SU-DHL-6 (cell line): ENCODE data around the gene ADIPOR1.
"Not testable (repeated sequence)": the region's sequence is repeated elsewhere in the genome, so short reads cannot be mapped to it uniquely, and the experiment has no call there.

Experiments
- H2AFZ ChIP-seq: fragments of 200-600 bp; sonication (generic); 2 replicates; pipeline ENCODE4 v1.6.1; 2014; ENCODE audit warnings: low read depth, mild to moderate bottlenecking, moderate library complexity, mixed read lengths, antibody characterized with exemption, low read length; ENCODE audit not compliant: severe bottlenecking
- H3F3A ChIP-seq: fragments of 200-600 bp; shearing (Covaris generic); 2 replicates; pipeline ENCODE4 v1.6.0; 2016; ENCODE audit warnings: antibody characterized with exemption, mild to moderate bottlenecking; ENCODE audit not compliant: insufficient read depth
- H3K27ac ChIP-seq: fragments of 200-600 bp; sonication (generic); 2 replicates; pipeline ENCODE4 v1.5.1; 2016; ENCODE audit warnings: low read depth, mild to moderate bottlenecking, low read length, moderate library complexity, mixed read lengths
- H3K27me3 ChIP-seq: fragments of 200-600 bp; sonication (generic), shearing (Covaris generic); 2 replicates; pipeline ENCODE4 v1.6.0; 2014; ENCODE audit warnings: mild to moderate bottlenecking, low read length
- H3K36me3 ChIP-seq: fragments of 200-600 bp; sonication (generic); 2 replicates; pipeline ENCODE4 v1.6.1; 2014; ENCODE audit warnings: mild to moderate bottlenecking, low read length, mixed read lengths
- H3K4me2 ChIP-seq: fragments of 300-600, 200-600 bp; shearing (Covaris generic), sonication (generic); 2 replicates; pipeline ENCODE4 v1.6.0; 2014; ENCODE audit warnings: low read length, low read depth, mild to moderate bottlenecking; ENCODE audit not compliant: poor library complexity, severe bottlenecking
- H3K4me3 ChIP-seq: fragments of 200-600 bp; sonication (generic); 2 replicates; pipeline ENCODE4 v1.5.1; 2014; ENCODE audit warnings: antibody characterized with exemption, low read length, mild to moderate bottlenecking, mixed read lengths; ENCODE audit not compliant: insufficient read depth, poor library complexity, severe bottlenecking
- H3K79me2 ChIP-seq: fragments of 200-600 bp; sonication (generic); 2 replicates; pipeline ENCODE4 v1.6.1; 2014; ENCODE audit warnings: mild to moderate bottlenecking, low read length, moderate library complexity; ENCODE audit not compliant: insufficient read depth
- H3K9ac ChIP-seq: fragments of 200-600 bp; sonication (generic); 2 replicates; pipeline ENCODE4 v1.7.0; 2014; ENCODE audit warnings: mild to moderate bottlenecking, low read length
- H3K9me2 ChIP-seq: fragments of 200-600 bp; sonication (generic); replicated peaks from 2 replicates; pipeline ENCODE4 v1.6.1; 2014; ENCODE audit warnings: low read length; ENCODE audit not compliant: insufficient read depth
- H3K9me3 ChIP-seq: fragments of 200-600 bp; sonication (generic); 2 replicates; pipeline ENCODE4 v1.6.1; 2014; ENCODE audit warnings: low read length, mixed read lengths; ENCODE audit not compliant: insufficient read depth
- H4K20me1 ChIP-seq: fragments of 200-600 bp; sonication (generic); 2 replicates; pipeline ENCODE4 v1.6.1; 2014; ENCODE audit warnings: low read depth, mild to moderate bottlenecking, antibody characterized with exemption, low read length, moderate library complexity, mixed read lengths
- CTCF ChIP-seq: fragments of 200-600 bp; sonication (generic); IDR thresholded peaks from one replicate; pipeline ENCODE4 v1.5.1; 2017; ENCODE audit warnings: antibody characterized with exemption, mild to moderate bottlenecking, low read length, moderate library complexity; ENCODE audit not compliant: insufficient read depth, poor library complexity, severe bottlenecking
- EZH2phosphoT487 ChIP-seq: fragments of 200-600 bp; sonication (generic), shearing (Covaris generic); conservative IDR thresholded peaks from 2 replicates; pipeline ENCODE4 v1.6.1; 2018; ENCODE audit warnings: mild to moderate bottlenecking, antibody characterized with exemption, low read length, moderate library complexity, mixed read lengths

The ADIPOR1 gene

GRCh38 chr1:202957733-202958543 is at the start of gene ADIPOR1:
TSS of gene ADIPOR1 (minus strand) at chr1:202958312. CDS start at chr1:202951070, 7,242 bp downstream.
- no peaks in the 10 kb centered on the region for H4K20me1 ChIP-seq
- H3K9me2 ChIP-seq: no peaks in the 10 kb centered on the region
- H3K4me2 ChIP-seq: peak within 1 kb of the TSS; percentile 92
- H3K9me3 ChIP-seq: no peaks in the 10 kb centered on the region
- H3K27ac ChIP-seq: peak within 1 kb of the TSS; percentile 41
- H3K79me2 ChIP-seq: peaks cover 51% of the 10 kb centered on the region
- TF ChIP-seq EZH2phosphoT487 (no peak), CTCF (no peak)
- peak within 1 kb of the TSS; percentile 85 for H3K4me3 ChIP-seq
- peak within 1 kb of the TSS; percentile 95 for H3K9ac ChIP-seq
- no peaks in the 10 kb centered on the region for H3K27me3 ChIP-seq
- no peaks in the 10 kb centered on the region for H3K36me3 ChIP-seq
- H2AFZ ChIP-seq: peak within 1 kb of the TSS; percentile 82
- H3F3A ChIP-seq: peaks cover 14% of the 10 kb centered on the region

- TF ChIP-seq CTCF: no peak
- no peak for TF ChIP-seq EZH2phosphoT487
- Histone ChIP-seq H3K79me2 (peaks cover 38% of the 10 kb centered on the region), H3K9me3 (no peaks in the 10 kb centered on the region), H3F3A (0 out of 2 replicates have a peak, but pooled peaks cover 17% of the 10 kb centered on the region), H3K4me2 (peak within 1 kb of the TSS; percentile 100), H3K9me2 (no peaks in the 10 kb centered on the region), H3K27me3 (no peaks in the 10 kb centered on the region), H3K4me3 (peak within 1 kb of the TSS; percentile 93), H2AFZ (peak within 1 kb of the TSS; percentile 98), H3K9ac (peak within 1 kb of the TSS; percentile 78), H3K36me3 (peaks cover 18% of the 10 kb centered on the region), H3K27ac (peak within 1 kb of the TSS; percentile 45), H4K20me1 (no peaks in the 10 kb centered on the region)
Measured at GRCh38 chr1:203006948-203007871, 49.1 kb upstream of the ADIPOR1 start, which contains the start of gene TMEM183A. TSS of gene TMEM183A (plus strand) at chr1:203007374. CDS start at chr1:203007466, 92 bp downstream.

GRCh38 chr1:203005395-203006142 is 47.5 kb upstream of the ADIPOR1 start:
- not testable (repeated sequence) for H3K27ac ChIP-seq, H4K20me1 ChIP-seq, H3K4me2 ChIP-seq, H3K9me2 ChIP-seq, H3K9me3 ChIP-seq, H3K4me3 ChIP-seq, H3K27me3 ChIP-seq, H3K9ac ChIP-seq
- peaks cover 28% of the 10 kb centered on the region for H3K79me2 ChIP-seq
- peak overlapping the region; percentile 98 for H2AFZ ChIP-seq
- H3F3A ChIP-seq: 0 out of 2 replicates have a peak, but pooled peaks cover 15% of the 10 kb centered on the region
- peaks cover 12% of the 10 kb centered on the region for H3K36me3 ChIP-seq
